Karpas-422 (cell line): Measurements from ENCODE around the gene HMGXB3. TPM values are rescaled to one million over a fixed set of nuclear protein-coding genes. Genes with fewer than 3 reads are reported as not detected.

ENCODE experiments used
- DNase-seq: peaks from one replicate; pipeline ENCODE4 v3.0.0-alpha.2; 2015
- H2AFZ ChIP-seq: fragments of 200-600 bp; sonication (generic); 2 replicates; pipeline ENCODE4 v1.6.1; 2014; ENCODE audit warnings: antibody characterized with exemption, low read length, mixed read lengths
- H3K27ac ChIP-seq: fragments of 200-600 bp; sonication (generic); 2 replicates; pipeline ENCODE4 v1.5.1; 2014; ENCODE audit warnings: mild to moderate bottlenecking, low read length, moderate library complexity
- H3K27me3 ChIP-seq: fragments of 200-600 bp; sonication (generic); 2 replicates; pipeline ENCODE4 v1.6.1; 2014; ENCODE audit warnings: low read length, mixed read lengths
- H3K36me3 ChIP-seq: fragments of 200-600 bp; sonication (generic); 2 replicates; pipeline ENCODE4 v1.6.1; 2014; ENCODE audit warnings: low read length, mixed read lengths; ENCODE audit not compliant: insufficient read depth
- H3K4me1 ChIP-seq: fragments of 200-600 bp; sonication (generic); 2 replicates; pipeline ENCODE4 v1.6.1; 2014; ENCODE audit warnings: mild to moderate bottlenecking, low read length, mixed read lengths
- H3K4me2 ChIP-seq: fragments of 200-600 bp; sonication (generic); 2 replicates; pipeline ENCODE4 v1.6.1; 2014; ENCODE audit warnings: low read length, low read depth, mild to moderate bottlenecking; ENCODE audit not compliant: poor library complexity, severe bottlenecking
- H3K4me3 ChIP-seq: fragments of 200-600 bp; sonication (generic); 2 replicates; pipeline ENCODE4 v1.5.1; 2014; ENCODE audit warnings: mild to moderate bottlenecking, antibody characterized with exemption, low read length, mixed read lengths
- H3K79me2 ChIP-seq: fragments of 200-600 bp; sonication (generic); 2 replicates; pipeline ENCODE4 v1.6.1; 2014; ENCODE audit warnings: mild to moderate bottlenecking, low read length, mixed read lengths
- H3K9ac ChIP-seq: fragments of 200-600 bp; sonication (generic); 2 replicates; pipeline ENCODE4 v1.6.0; 2014; ENCODE audit warnings: low read length
- H3K9me2 ChIP-seq: fragments of 200-600 bp; sonication (generic), shearing (Covaris generic); replicated peaks from 2 replicates; pipeline ENCODE4 v1.6.0; 2014; ENCODE audit warnings: mild to moderate bottlenecking, low read length, moderate library complexity; ENCODE audit not compliant: insufficient read depth
- H3K9me3 ChIP-seq: fragments of 300-700, 200-600 bp; sonication (generic); 2 replicates; pipeline ENCODE4 v1.6.1; 2014; ENCODE audit warnings: low read length, mixed read lengths
- H4K20me1 ChIP-seq: fragments of 200-600 bp; sonication (generic); 2 replicates; pipeline ENCODE4 v1.6.1; 2014; ENCODE audit warnings: mild to moderate bottlenecking, antibody characterized with exemption, low read length, low read depth; ENCODE audit not compliant: insufficient read depth
- small RNA-seq: library from RNA; depleted of rRNA; stranded (forward); fragments of <200 nt; gene quantifications from one replicate; pipeline ENCODE3, GENCODE V24; 2014
- total RNA-seq: library from RNA; depleted of rRNA; stranded (reverse); fragments of >200 nt; shearing (Covaris generic); gene quantifications from 2 replicates; pipeline ENCODE4 v1.2.3, GENCODE V29; 2014; ENCODE audit warnings: low replicate concordance; rRNA removed

Gene HMGXB3
- total RNA-seq, 1 experiment from 2014 or later: 25.0 TPM

DNA sequence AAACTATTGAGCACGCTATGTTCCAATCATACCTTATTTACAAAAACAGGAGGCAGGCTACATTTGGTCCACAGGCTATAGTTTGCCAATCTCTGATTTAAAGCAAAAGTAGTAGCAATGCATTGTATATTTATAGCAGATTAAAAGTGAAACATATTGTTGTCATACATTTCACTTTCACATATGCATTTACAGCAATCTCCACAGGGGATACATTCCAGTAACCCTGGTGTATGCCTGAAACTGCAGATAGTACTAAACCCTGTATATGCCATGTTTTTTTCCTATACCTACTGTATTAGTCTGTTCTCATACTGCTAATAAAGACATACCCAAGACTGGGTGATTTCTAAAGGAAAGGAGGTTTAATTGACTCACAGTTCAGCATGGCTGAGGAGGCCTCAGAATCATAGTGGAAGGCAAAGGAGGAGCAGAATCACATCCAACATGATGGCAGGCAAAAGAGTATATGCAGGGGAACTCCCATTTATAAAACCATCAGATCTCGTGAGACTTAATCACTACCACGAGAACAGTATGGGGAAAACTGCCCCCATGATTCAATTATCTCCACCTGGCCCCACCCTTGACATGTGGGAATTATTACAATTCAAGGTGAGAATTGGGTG is 91.7 kb downstream of the HMGXB3 start:
- Histone ChIP-seq H3K4me1 (no peaks in the 10 kb centered on the region), H3K9me3 (no peaks in the 10 kb centered on the region), H3K4me2 (no peak overlapping the region), H3K79me2 (no peaks in the 10 kb centered on the region), H4K20me1 (no peaks in the 10 kb centered on the region), H3K27ac (no peak overlapping the region), H3K4me3 (no peak overlapping the region), H3K36me3 (no peaks in the 10 kb centered on the region), H3K9me2 (no peaks in the 10 kb centered on the region), H2AFZ (no peak overlapping the region), H3K9ac (no peak overlapping the region), H3K27me3 (no peaks in the 10 kb centered on the region)
- DNase-seq: no peak

DNA sequence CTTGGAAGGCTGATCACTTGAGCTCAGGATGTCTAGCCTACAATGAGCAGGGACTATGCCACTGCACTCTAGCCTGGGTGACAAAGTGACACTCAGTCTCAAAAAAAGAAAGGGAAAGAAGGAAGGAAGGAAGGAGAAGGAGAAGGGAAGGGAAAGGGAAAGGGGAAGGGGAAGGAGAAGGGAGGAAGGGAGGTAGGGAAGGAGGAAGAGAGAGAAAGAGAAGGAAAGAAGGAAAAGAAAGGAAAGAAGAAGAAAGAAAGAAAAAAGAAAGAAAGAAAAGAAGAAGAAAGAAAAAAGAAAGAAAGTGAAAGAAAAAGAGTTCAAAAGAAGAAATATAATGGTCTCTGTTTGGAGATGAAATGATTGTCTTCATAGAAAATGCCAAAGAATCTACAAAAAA is 96.6 kb downstream of the HMGXB3 start:
- Histone ChIP-seq H3K79me2 (no peaks in the 10 kb centered on the region), H3K4me3 (no peak overlapping the region), H3K9me2 (no peaks in the 10 kb centered on the region), H3K4me2 (no peak overlapping the region), H3K36me3 (no peaks in the 10 kb centered on the region), H4K20me1 (no peaks in the 10 kb centered on the region), H3K27ac (no peak overlapping the region), H3K27me3 (no peaks in the 10 kb centered on the region), H2AFZ (no peak overlapping the region), H3K4me1 (no peaks in the 10 kb centered on the region), H3K9me3 (no peaks in the 10 kb centered on the region), H3K9ac (no peak overlapping the region)
- no peak for DNase-seq

DNA sequence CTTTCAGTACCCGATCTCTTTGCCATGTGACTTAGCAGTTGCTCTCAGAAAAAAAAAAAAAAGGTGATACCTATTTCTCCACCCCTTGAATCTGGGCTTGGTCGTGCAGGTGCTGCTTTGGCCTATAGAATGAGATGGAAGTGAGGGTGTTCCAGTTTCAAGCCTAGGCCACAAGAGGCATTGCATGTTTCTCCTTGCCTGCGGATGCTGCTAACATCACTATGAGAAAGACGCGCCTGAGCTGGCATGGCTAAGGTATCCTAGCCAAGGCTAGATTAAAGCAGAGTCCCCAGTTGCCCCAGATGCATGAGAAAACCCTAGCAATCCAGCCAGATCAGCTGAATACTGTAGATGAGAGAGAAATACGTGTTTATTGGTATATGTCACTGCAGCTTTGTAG is 100.5 kb downstream of the HMGXB3 start:
- Histone ChIP-seq H3K36me3 (no peaks in the 10 kb centered on the region), H3K9ac (no peak overlapping the region), H3K4me3 (no peak overlapping the region), H3K4me2 (no peak overlapping the region), H3K27me3 (no peaks in the 10 kb centered on the region), H3K9me3 (no peaks in the 10 kb centered on the region), H3K4me1 (no peaks in the 10 kb centered on the region), H3K9me2 (no peaks in the 10 kb centered on the region), H3K27ac (no peak overlapping the region), H2AFZ (no peak overlapping the region), H4K20me1 (no peaks in the 10 kb centered on the region), H3K79me2 (no peaks in the 10 kb centered on the region)
- DNase-seq: no peak

Small RNA genes lying within 50 kb of the gene (small RNA-seq; reads per million reads assigned to genes)
- gene RF00019: not detected

Other genes starting within 250 kb of the HMGXB3 start
- not detected in 2 replicates for gene PDE6A, start 55.9 kb upstream of the HMGXB3 start, total RNA-seq
- 3.9 and 5.4 TPM in 2 replicates for gene SLC26A2, start 40.0 kb upstream of the HMGXB3 start, total RNA-seq
- gene TIGD6, start 85 bp upstream of the HMGXB3 start, total RNA-seq: 3.9 and 4.3 TPM in 2 replicates
- not detected in 2 replicates for gene CSF1R, start 85.8 kb downstream of the HMGXB3 start, total RNA-seq
- not detected in 2 replicates for gene PDGFRB, start 155.1 kb downstream of the HMGXB3 start, total RNA-seq
- gene CDX1, start 166.0 kb downstream of the HMGXB3 start, total RNA-seq: not detected in 2 replicates
- gene SLC6A7, start 189.3 kb downstream of the HMGXB3 start, total RNA-seq: not detected in 2 replicates